HCT116 (cell line): ENCODE results near the gene KCNAB2.

Source experiments
- CEBPB ChIP-seq: IDR thresholded peaks from 2 replicates; pipeline ENCODE4 v1.6.1; 2012; ENCODE audit warnings: low read depth
- TF ChIP-seq, protein P1 (sequence below), 3 experiments: fragments of 200-600 bp in 1 of 3; sonication (generic) in 1 of 3; IDR thresholded peaks in 2 of 3; conservative IDR thresholded peaks in 1 of 3; 2 replicates each; pipeline ENCODE4 v1.5.1; 2012 to 2017; ENCODE audit warnings: low read depth in 2 of 3, low read length in 2 of 3, antibody characterized with exemption in 1 of 3, borderline replicate concordance in 1 of 3, control low read depth in 1 of 3, mild to moderate bottlenecking in 1 of 3, mixed read lengths in 1 of 3, mixed run types in 1 of 3, moderate library complexity in 1 of 3; ENCODE audit not compliant: insufficient read depth in 1 of 3

DNA sequence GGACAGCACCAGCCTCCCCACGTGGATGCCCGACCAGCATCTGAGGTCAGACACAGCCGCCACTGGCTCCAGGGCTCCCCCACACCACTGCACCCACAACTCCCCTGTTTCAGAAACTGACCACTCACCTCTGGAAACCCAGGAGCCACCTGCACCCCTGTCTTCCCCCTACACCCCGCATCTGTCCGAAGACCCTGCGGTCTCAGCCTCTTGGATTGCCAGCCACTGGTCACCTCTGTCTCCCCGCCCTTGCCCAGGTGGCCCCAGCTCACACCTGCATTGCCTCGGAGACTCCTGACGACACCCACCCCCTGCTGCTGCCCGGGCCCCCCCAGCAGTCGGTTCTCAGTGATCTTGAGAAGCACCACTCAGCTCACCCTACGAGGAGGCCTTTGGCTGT, 32.2 kb upstream of the KCNAB2 start:
- TF ChIP-seq, protein P1, sequence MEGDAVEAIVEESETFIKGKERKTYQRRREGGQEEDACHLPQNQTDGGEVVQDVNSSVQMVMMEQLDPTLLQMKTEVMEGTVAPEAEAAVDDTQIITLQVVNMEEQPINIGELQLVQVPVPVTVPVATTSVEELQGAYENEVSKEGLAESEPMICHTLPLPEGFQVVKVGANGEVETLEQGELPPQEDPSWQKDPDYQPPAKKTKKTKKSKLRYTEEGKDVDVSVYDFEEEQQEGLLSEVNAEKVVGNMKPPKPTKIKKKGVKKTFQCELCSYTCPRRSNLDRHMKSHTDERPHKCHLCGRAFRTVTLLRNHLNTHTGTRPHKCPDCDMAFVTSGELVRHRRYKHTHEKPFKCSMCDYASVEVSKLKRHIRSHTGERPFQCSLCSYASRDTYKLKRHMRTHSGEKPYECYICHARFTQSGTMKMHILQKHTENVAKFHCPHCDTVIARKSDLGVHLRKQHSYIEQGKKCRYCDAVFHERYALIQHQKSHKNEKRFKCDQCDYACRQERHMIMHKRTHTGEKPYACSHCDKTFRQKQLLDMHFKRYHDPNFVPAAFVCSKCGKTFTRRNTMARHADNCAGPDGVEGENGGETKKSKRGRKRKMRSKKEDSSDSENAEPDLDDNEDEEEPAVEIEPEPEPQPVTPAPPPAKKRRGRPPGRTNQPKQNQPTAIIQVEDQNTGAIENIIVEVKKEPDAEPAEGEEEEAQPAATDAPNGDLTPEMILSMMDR (IDR thresholded peaks at IDR 0.05 in 2 of 3, conservative IDR thresholded peaks at IDR 0.05 in 1 of 3; ENCODE audit: borderline replicate concordance in 1 of 3, insufficient read depth in 1 of 3, low read depth in 2 of 3, low read length in 2 of 3): no peak
- no peak for TF ChIP-seq CEBPB
